ENCODE measurements around the gene ANO6.
"Not testable (repeated sequence)": the region's sequence is repeated elsewhere in the genome, so short reads cannot be mapped to it uniquely, and the experiment has no call there.

Gene ANO6

GRCh38 chr12:45342848-45343247 lies 127.0 kb downstream of the ANO6 start:
- no peak for DNase-seq (ENCODE audit: low read depth in 2 of 2)

DNA sequence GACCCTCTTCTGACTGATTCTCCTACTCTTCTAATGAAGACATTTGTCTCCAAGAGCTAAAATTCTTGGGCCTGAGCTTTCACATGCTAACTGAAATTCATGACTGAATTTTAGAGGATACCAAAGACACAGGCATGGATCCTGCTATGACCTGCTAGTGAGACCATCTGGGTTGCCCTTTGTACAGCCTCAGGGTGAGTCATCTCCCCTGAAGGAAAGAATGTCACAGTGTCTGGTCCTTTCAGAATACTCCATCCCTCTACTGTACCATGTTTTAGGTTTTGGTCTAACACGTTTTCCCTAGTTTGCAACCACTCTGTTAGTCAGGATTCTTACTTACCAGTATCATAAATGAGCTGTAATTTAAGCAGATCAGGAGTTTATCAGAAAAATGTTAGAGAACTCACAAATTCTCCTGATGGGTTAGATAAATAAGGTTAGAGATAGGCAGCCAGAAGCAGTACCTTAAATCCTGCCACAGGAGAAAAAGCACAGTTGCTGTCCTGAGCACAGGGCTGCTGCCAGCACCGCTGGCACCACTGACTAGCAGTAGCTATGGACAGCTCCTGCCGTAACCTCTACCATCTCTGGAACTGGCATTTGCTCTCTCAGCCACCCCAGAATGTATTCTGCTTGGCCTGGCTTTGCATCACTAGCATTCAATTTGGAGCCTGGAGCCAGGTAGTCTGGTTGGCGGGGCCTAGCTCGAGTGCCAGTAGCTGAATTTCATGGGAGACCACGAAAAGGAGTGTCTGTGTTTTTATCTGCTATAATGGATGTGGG lies 127.6 kb downstream of the ANO6 start:
- DNase-seq (ENCODE audit: low read depth in 2 of 2): no peak

DNA sequence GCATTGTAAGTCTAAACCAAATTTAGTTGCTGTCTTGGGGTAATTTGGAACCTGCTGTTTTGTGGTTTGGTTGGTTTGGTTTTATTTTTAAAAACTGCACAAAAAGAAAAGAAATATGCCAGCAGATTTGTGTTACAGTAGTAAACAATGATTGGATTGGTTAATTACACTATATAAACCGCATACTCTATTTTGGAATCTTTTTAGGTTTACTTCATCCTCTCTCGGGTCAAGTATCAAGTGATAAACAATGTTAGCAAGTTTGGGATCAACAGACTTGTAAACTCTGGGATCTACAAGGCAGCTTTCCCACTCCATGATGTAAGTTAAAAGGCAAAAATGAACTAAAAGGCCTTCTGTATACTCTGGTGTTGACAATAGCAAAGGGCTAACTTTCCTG lies 132.4 kb downstream of the ANO6 start:
- no peak for DNase-seq (ENCODE audit: low read depth in 2 of 2)

DNA sequence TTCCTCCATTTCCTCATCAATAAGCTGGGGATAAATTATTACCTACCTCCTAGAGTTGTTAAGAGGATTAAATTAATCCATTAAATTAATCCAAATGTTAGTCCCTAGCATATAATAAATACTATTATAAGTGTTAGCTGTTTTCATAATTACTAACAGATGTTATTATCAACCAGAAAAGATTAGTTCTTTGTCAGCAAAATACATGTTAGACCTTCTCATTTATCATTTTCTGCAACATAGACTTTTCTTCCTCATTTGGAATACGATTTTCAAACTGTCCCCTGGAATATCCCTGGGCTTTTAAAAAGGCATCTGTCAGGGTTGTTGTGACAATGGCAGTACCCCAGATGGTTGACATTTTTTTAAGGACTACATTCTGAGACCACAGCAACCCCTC lies 133.1 kb downstream of the ANO6 start:
- DNase-seq (ENCODE audit: low read depth in 2 of 2): no peak

DNA sequence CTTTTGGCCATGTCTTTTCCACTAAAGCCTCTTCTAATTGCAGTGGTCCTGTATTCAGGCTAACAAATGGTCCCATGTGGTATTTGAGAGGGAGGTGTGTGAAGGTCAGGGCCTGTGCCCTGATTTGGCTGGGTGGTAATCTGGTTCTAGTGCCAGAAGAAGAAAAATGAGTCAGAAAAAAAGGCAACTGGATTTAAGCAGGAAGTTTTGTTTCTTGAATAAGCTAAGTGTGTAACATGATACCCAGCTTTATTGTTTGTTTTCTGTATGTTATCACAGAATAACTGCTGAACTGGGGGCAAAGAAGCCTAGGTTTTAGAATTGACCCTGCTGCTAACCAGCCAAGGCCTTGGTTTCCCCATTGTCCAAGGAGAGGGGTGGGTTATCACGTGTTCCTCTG lies 134.0 kb downstream of the ANO6 start:
- no peak for DNase-seq (ENCODE audit: low read depth in 2 of 2)

DNA sequence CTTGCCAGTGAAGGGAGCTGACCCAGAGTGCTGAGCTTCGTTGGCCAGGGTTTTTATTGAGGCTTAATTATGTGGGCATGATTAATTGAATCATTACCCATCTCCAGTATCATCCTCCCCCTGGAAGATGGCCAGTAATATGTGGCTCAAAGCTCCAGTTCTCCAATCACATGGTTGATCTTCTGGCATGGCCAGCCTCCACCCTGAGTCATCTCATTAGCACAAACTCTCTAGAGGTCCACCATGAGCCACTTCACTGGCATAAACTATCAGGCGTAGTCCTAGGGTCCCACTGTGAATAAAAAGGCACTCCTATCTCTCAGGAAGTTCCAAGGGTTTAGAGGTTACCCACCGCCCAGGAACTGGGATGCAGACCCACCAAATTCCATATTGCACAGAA lies 135.0 kb downstream of the ANO6 start:
- no peak for DNase-seq (ENCODE audit: low read depth in 2 of 2)

DNA sequence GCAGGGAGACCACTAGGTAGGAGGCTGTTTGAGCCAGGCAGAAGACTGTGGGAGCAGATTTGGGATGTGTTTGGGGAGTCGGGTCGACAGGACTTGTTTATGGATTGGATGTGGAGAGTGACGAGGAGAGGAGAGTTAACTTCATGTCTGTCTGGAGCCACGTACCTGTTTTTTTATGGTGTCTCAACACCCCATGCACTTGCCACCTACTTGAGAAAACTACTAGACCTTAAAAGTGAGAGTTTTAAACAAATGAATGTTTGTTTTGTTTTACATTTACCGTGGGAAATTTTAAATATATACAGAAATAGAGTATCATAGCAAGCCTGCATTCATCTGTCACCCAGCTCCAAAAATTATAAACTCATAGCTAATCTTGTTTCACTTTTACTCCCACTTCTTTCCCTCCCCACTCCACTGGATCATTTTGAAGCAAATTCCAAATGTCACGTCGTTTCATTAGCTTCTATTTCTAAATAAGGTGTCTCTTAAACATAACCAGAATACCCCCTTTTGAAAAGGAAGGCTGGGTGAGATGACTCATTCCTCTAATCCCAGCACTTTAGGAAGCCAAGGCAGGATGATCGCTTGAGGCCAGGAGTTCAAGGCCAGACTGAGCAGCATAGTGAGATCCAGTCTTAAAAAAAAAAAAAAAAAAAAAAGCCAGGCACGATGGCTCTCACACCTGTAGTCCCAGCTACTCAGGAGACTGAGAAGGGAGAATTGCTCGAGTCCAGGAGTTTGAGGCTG lies 136.2 kb downstream of the ANO6 start:
- DNase-seq (ENCODE audit: low read depth in 2 of 2): no peak

DNA sequence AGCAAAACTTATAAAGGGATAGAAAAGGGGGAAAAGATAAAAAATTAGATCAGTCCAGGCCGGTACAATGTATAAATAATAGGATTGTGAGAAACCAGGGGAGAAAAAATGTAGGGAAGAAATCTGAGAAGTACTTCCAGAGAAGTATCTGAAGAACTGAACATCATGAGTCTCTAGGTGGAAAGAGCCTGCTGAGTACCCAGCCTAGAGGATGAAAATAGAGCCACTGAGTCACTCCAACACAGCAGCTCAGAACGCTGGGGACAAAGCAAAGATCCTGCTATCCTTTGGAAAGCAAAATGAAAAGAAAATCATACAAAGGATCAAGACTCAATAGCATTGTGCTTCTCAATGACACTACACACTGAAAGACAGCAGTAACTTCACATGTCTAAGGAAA lies 138.0 kb downstream of the ANO6 start:
- no peak for DNase-seq (ENCODE audit: low read depth in 2 of 2)

DNA sequence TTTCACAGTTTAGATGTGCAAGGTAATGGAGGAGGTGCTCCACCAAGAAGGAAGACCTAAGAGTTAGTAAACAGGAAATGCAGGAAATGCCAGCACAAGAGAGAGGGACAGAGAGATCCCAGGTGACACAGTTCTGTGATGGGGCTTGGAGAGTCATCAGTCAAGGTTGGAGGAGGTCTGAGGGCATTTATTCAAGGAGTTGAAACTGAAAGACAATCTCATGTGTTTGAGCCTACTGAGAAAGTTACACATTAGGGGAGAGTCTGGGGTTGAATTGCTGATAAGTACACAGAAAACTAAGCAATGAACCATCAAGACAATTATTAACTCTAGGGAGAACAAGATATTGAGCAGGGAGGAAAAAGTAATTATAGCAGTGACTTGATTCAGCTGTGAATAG lies 138.5 kb downstream of the ANO6 start:
- DNase-seq (ENCODE audit: low read depth in 2 of 2): no peak

GRCh38 chr12:45355730-45356129 lies 139.8 kb downstream of the ANO6 start:
- no peak for DNase-seq (ENCODE audit: low read depth in 2 of 2)

DNA sequence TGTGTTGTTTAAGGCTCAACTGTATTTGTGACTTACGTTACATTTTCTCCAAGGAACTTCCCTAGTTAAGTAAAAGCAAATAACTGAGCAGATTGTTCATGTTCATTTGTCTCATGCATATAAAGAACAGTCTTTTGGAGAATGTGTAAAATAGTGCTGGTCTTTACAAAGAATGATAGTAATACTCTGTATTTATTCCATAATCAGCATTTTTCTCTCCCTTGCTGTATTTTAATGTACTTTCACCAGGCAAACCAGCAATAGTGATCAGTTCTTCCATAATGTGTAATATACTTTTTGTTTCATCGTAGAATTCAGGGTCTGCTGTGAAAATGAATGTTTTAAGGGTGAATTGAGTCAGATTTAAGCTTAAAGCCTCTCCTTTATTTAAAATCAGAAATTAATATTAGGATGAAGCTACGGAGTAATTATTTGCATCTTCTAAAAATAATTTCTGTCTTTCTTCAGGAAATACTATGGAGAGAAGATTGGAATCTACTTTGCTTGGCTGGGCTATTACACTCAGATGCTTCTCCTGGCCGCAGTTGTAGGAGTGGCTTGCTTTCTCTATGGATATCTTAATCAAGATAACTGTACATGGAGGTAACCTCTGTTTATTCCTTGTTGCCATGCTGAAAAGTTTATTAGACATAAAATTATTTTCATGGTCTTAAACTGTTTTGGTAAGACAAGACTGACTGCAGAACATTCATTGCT lies 141.1 kb downstream of the ANO6 start:
- DNase-seq (ENCODE audit: low read depth in 2 of 2): no peak

DNA sequence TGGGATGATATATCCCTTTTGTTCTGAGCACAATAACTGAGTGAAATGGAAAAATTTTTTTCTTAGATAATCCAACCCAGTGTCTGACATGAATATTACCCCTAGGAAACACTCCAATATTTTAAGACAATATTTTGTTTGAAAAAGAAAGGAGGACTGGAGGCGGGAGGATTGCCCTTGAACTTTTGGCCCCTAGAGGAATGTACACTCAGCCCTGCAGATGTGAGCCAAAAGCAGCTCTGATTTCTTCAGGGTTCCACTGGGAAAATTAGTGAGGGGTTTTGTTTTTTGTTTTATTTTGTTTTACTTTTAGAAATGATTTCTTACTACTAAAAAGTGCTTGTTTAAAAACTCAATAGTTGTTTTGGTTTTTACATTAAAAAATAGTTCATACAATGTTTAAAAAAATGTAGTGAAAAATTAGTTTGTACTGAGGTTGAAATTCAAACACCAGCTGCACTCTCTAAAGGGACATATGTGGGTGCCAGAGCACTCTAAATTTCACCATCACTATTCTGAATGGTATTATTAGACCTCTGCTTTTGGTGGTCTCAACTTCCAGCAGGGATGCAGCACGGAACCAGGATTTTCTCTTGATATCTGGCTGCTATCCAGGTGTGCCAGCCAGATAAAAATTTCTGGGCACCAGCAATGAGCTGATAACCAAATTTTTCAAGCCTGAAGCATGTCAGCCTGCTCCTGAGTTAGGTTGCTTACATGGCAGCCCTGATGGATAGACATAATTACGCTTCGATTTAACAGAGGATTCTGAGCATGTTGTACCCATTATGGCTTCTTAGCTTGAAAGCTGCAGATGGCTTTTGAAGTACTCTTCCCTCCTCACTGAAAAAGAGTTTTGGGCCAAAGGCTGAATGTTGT lies 141.9 kb downstream of the ANO6 start:
- no peak for DNase-seq (ENCODE audit: low read depth in 2 of 2)

DNA sequence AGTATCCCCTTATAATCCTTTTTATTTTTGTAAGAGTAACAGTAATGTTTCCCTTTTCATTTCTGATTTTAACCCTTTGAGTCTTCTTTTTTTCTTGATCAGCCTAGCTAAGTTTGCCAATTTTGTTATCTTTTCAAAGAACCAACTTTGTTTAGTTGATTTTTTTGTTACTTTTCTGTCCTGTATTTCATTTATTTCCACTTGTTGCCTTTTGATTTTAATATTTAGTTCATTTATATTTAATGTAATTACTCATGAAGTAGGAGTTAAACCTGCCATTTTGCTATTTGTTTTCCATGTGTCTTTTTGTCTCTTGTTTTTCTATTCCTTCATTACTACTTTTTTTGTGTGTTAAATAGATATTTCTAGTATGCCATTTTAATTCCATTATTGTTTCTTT lies 146.4 kb downstream of the ANO6 start:
- DNase-seq (ENCODE audit: low read depth in 2 of 2): no peak

DNA sequence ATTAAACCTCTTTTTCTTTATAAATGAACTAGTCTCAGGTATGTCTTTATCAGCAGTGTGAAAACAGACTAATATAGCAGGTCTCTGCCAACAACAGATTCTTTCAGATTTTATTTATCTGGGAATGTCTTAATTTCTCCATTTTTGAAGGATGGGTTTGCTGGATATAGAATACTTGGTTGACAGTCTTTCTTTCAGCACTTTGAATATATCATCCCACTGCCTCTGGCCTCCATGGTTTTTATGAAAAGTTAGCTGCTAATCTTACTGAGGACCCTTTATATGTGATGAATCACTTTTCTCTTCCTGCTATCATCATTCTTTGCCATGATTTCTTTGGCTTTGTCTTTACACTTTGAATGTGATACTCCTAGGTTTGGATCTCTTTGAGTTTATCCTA lies 148.0 kb downstream of the ANO6 start:
- no peak for DNase-seq (ENCODE audit: low read depth in 2 of 2)

DNA sequence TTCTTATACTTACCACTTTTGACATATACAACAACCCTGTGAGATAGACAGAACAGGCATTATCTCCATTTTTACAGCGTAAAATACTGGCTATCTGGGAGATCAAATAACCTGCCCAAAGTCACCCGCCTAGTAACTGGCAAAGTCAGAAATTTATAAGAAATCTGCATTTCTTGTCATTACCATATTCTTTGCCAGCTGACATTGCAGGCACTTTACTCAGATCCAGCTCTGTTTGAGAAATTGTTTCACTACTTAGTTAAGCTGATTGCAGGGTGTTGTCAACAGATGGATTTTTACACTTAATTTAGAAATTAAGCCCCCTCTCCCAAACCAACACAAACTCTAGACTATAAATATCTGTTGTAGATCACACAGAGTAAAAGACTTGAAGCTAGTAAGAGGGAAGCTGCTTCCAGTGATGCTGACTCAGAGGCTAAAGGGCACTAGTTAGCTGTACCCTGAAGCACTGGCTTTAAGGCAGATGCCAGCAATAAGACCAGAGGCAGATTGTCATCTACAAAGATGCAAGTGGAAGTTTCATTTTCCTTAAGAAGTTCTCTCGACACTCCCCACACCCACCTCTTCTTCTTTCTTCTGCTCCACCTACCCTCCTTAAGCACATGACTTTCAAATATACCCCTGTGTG lies 153.1 kb downstream of the ANO6 start:
- DNase-seq (ENCODE audit: low read depth in 2 of 2): no peak

DNA sequence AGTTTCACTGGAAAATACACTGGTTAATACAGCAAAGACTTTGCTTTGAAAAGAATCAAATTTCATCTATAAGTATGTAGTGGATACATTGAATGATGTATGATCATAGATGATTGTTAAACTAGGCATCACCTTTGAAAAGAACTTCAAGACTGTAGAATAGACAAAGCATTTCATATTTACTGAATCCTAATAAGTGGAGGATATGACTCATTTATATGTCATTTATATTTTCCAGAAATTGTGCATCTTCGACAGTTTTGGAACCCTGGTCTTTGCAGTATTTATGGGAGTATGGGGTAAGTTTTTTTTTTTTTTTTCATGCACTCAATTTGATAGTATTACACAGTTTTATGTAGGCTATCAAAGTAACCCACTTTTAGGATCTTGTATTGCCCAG lies 161.9 kb downstream of the ANO6 start:
- DNase-seq (ENCODE audit: low read depth in 2 of 2): no peak

DNA sequence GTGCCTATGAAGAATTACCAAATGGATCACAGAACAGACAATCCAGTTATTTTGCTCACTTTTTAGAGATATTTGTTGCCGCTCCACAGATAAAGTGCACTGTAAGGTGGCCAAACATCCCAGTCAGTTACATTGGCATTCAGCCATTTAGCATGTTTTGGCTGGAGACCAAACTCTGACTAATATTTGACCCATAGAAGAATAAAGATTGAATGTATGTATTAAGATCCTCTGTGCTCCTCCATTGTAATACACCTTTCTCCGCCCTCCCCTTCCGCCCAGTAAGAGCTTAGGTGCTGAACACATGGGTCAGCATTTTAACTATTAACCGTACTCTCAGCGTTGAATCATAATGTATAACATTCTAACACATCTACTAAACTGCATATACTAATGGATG lies 163.4 kb downstream of the ANO6 start:
- peak; percentile 16 to 22 for DNase-seq (ENCODE audit: low read depth in 2 of 2)

- DNase-seq (ENCODE audit: low read depth in 2 of 2): no peak
Measured at GRCh38 chr12:45381351-45381750, 165.5 kb downstream of the ANO6 start.

- DNase-seq (ENCODE audit: low read depth in 2 of 2): peak; percentile 32 to 33
Measured at GRCh38 chr12:45388545-45388944, 172.7 kb downstream of the ANO6 start.

DNA sequence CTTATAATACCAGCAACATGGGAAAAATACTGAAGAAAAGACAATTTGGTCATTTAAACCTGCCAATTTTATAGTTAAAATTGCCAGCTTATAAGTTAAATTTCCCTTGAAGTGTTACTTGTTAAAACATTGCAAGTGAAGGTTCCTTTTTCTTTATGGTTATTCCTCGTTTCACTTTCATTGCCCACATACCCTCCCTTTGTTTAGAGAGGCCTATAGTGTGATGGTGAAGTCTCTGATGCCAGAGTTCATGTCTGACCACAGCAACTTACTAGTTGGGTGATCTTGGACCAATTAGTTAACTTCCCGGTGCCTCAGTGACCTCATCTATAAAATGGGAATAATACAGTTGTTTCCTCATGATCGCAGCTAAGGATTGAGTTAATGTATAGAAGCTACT lies 173.5 kb downstream of the ANO6 start:
- DNase-seq (ENCODE audit: low read depth in 2 of 2): no peak

GRCh38 chr12:45397499-45397898 lies 181.6 kb downstream of the ANO6 start:
- DNase-seq (ENCODE audit: low read depth in 2 of 2): not testable (repeated sequence)
